NAMALWA (cell line): ENCODE data around the gene SERPINB5.

Experiments
- DNase-seq: peaks from one replicate; pipeline ENCODE4 v3.0.0-alpha.2; 2015; ENCODE audit warnings: low spot score

SERPINB5 gene

GRCh38 chr18:63527251-63527650 lies 50.5 kb downstream of the SERPINB5 start:
- no peak for DNase-seq

DNA sequence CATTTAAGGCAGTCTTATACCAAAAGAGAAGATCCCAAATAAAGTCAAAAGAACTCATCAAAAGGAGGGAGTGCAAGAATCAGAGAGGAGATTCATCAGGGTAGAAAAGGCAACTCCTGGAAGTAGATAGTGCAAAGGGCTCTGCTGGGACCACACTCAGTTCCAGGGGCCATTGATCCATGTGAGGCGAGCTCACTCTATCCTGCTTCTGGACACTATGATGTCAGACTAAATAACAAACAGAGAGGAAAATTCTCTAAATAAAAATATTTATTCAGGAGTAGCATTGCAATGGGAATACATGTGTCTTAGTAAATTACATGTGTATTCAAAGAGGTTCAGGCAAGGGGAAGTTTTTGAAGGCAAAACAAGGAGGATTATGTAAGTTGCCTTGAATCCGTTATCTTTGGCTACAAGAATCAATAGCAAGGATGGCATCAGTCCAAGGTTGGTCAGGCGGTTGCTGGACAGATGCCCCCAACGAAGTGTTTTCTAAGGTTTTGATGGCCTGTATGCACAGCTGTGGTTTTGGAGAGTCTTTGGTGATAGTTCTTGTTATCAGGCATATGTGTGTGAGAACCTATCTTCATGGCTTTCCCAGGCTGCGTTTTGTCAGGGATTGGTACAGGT lies 52.2 kb downstream of the SERPINB5 start:
- no peak for DNase-seq

DNA sequence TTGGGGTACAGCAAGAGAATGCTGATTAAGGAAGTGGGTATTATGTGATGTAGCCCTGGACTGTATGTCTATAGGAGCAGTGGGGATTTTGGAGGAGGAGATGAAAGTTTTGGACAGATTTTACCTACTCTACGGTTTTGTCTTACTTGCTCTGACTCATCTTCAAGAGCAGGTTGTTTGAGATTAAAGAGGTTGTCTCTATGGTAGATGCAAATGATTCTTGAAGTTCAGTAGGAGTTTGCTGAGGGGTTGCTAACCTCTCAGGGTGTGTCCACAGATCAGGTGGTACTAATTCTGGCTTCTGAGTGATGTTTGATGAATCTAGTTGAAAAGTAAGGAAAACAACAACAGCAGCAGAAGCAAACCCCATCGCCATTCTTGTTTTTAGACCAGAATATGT lies 55.7 kb downstream of the SERPINB5 start:
- DNase-seq: no peak

- no peak for DNase-seq
These were observed 57.9 kb downstream of the SERPINB5 start for GRCh38 chr18:63534615-63535014.

DNA sequence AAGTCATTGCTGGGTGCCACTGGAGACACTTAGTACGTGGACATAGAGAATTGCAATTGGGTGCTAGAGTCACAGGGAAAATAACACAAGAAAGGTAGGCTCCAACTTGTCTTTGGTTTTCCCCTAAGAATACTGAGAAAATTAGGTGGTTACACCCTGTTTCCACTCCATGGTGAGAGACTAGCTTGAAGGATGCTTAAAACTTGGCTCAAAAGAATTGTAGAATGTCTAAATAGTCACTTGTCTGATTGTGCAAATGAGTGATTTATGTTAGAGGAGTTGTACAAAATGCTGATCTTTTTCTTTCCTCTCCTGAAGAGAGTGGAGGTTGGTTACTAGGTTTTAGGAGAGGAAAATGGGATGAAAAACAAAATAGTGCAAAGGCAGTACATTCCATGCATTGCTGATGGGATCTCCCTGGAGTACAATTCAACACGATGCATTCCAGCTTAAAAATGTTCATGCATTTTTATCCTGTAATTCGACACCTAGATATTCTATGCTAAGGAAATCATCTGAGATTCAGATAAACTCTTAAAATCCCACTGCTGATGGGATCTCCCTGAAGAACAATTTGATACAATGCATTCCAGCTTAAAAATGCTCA lies 63.2 kb downstream of the SERPINB5 start:
- no peak for DNase-seq

DNA sequence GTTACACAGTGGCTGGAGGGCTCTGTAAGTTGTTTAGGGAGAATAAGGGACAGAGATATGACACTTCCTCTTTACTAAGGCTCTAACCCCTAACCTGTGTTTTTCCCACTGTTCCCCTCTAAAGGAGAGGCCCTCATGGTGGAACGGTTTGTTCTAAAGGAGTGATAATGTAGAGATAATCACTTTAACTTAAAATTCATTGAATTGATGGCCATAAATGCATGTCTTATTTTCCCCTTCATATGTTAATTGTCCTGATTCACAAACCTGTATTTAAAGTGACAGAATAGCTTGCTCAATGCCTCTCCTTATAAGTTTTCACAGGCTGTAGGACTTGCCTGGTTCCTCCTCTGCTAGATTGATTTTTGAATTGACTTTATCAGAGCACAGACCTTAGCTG lies 65.3 kb downstream of the SERPINB5 start, which contains the start of gene SERPINB12:
SERPINB12 (plus strand) TSS at position 301 of the 400 bp plus-strand sequence. CDS start 13,791 bp downstream, outside the sequence.
- no peak for DNase-seq

GRCh38 chr18:63544017-63544416 lies 67.3 kb downstream of the SERPINB5 start:
- DNase-seq: no peak

GRCh38 chr18:63545000-63545399 lies 68.2 kb downstream of the SERPINB5 start:
- no peak for DNase-seq

DNA sequence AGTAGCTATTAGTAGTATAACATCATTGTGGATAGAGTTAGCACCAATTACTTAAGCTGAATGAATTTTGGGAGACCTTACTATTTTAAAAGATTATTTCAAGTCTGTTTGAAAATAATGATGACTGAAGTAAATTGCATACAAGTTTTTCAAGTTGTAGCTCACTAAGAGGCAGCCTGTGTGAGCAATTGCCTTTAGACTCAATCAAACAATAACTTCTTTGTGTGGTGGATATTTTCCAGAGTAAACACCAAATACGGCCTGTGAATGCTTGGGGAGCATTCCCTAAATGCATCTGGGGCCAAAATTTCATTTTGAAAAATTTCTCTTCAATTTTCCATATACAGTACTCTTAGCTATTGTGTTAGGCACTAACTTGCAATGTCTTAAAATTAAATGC lies 73.3 kb downstream of the SERPINB5 start:
- no peak for DNase-seq

DNA sequence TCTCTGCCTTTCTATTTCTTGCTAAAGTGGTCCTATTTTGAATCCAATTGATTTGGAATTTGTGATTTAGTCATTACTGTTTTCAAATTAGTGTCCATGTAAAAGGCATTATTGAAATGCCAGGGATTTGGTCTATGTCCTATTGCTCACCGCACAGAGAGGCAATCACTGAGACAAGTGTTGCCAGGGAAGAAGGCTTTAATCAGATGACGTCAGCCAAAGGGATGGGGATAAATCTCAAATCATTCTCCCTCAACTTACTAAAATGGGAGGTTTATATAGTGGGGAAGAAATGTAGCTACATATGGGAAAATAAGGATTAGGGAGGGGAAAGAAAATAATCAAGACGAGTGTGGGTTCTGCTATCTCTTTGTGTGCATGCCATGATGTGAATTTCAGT lies 75.0 kb downstream of the SERPINB5 start:
- DNase-seq: no peak

DNA sequence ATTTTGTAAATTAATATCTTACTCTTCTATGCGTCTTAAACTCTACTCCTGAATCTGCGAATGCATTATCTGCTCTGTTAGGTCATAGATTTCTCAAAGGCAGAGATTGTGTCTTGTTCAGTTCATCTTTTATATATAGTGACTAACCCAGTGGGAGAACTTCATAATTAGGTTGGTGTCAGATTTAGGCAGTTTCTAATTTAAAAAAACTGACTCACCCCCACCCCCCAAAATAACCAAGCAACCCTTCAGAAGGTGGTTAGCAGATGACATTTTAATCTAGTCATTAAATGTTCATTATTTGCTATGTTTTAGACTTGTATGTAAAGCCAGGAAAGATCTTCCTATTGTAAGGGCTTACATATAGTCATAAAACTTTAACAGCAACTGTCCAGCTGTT lies 75.8 kb downstream of the SERPINB5 start:
- no peak for DNase-seq

- DNase-seq: no peak
These were observed 76.3 kb downstream of the SERPINB5 start for GRCh38 chr18:63553081-63553480.
